ENCODE measurements around the gene GIPC3.

GIPC3 gene

DNA sequence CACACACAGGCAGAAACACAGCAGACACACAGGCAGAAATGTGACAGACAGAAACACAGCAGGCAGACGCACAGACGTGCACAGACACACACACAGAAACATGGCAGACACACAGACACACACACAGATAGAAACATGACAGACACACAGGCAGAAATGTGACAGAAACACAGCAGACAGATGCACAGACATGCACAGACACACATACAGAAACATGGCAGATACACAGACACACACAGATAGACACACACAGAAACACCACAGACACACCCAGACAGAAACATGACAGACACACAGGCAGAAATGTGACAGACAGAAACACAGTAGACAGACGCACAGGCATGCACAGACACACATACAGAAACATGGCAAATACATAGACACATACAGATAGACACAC is 20.1 kb downstream of the GIPC3 start:
- DNase-seq (ENCODE audit: low read depth): no peak

DNA sequence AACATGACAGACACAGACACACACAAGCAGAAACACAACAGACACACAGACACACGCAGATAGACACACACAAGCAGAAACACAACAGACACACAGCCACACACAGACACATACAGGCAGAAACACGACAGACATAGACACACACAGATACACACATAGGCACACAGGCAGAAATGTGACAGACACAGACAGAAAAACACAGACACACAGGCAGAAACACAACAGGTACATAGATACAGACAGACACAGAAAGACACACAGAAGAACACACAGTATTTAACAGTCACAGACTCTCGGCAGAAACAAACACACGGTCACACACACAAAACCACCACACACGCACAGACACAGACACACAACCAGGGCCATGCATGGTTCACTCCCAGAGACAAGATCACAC is 20.5 kb downstream of the GIPC3 start:
- no peak for DNase-seq (ENCODE audit: low read depth)

DNA sequence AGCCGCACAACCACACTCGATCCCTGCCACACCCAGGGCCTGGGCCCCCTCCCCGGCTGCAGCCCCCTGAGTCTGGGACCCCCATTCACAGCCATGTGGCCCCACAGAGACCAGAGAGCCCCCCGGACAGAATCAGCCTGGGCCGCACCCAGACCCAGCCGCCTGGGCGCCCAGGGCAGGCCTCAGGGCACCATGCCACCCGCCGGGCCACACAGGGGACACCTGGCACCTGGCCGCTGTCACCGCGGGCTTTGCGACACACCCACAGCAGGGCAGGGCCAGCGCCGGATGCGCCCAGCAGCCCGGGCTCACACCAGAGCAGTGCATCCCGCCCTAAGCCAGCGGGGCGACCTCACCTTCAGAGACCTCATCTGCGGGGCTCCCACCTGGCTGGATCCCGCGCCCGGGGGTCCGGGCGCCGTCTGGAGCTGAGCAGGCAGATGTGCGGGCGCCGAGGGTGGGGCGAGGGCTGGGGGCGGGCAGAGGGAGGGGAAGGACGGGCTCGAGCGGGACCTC is 21.0 kb downstream of the GIPC3 start:
- DNase-seq (ENCODE audit: low read depth): no peak

DNA sequence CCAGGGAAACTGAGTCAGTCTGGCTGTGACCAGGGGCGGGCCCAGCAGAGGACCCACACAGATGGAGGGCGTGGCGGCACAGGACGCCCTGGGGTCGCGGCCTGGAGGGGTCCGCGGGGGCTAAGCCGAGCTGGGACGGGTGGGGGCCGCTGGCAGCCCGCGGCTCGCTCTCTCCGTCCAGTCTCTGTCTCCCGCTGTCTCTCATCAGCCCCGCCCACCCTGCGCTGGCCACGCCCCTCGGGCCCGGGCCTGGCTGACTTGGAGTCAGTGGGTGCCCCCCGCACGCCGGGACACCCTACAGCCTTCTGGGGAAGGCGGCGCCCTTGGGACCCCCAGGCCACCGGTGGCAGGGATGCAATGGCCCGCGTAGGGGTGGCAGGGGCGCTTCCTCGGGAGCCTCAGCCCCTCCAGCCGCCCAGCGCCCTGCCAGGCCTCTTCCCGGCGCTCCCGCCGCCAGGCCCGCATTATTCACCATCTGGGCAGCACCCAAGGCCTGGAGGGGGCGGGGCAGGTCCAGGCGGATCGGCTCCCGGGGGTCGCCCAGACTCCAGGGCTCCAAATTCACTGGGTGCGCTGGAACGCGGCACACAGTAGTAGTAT is 21.5 kb downstream of the GIPC3 start, which contains the start of gene TBXA2R:
TBXA2R (minus strand) TSS at position 186 of the 600 bp plus-strand sequence. CDS start 6,241 bp downstream, outside the sequence.
- DNase-seq (ENCODE audit: low read depth): no peak

DNA sequence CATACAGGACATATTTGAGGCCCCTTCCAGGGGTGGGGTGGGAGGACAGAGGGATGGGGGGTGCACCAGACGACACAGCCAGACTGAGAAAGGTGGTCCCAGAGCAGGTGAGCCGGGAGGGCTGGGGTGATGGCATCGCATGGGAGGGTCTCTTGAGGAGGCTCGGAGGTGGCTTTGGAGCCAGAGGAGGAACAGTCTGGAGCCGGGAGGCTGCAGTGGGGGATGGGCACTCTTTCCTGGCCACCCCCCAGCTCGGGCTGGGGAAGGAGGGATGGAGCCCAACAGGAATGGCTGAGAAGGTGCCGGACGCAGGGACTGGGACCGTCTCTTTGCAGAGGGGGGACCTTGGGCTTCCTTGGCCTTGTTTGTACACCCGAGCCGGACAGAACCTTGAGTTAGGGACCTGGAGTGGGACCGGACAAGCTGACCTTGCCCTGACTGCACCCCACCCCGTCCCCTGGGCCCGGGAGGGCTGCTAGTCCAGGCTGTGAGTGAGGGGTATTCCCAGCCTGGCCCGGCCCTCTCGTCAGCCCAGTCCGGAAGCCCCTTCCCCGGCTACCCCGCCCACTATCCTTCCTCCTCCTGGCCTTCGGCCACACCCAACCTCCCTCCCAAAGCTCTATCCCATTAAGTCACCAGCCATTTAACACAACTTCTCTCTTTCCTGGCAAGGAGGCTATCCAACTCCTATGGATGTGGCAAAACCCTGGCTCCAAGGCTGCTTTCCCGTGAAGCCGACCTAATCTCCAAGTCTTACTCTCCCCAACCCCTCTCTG is 22.2 kb downstream of the GIPC3 start:
- DNase-seq (ENCODE audit: low read depth): no peak

DNA sequence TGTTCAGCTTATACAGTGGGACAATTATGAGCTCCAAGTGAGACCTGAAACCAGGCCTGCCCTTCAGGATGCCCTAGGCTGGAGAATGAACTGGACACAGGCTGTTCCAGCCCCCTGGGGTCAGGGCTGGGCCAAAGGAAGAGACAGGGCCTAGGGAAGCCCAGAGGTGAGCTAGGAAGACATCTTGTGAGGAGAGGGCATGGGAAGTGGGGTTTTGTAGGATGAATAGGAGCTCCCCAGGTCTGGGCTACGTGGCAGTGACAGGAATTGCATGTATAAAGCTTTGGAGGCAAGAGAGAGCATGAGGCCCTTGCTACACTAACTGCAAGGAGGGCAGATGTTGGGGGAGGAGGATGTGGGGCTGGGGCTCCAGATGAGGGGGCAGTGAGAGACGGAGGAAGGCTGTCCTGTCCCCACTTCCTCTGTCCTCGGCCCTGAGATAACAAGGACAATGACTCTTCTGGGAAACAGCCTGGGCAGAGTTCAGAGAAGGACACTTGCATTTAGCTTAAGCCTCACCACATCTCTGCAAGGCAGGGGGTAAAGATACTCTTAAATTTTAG is 22.9 kb downstream of the GIPC3 start:
- DNase-seq (ENCODE audit: low read depth): no peak

DNA sequence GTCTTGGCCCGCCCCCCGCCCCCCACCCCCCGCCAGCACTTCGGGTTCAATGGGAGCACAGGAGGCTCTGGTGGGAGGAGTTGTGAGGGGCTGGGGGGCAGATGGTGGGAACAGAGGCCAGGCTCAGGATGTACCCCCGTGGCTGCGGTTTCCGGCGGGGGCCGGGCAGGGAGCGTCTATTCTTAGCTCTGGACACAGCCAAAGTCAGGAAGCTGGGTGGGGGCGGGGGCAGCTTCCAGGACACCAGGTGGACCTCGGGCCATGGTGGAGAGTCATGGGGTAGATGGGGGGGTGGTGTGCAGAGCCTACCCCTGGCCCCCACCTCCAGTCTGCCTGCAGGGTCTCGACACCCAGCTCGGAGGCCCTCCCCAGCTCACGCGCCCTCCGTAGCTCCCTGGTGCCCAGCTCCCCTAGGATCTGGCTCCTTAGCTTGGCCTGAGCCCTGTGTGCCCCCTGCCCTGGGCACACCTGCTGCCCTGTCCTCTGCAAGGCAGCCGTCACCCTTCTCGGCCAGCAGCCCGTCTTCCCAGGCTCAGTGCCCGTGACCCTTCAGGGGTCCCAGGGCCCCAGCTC is 23.6 kb downstream of the GIPC3 start:
- no peak for DNase-seq (ENCODE audit: low read depth)

DNA sequence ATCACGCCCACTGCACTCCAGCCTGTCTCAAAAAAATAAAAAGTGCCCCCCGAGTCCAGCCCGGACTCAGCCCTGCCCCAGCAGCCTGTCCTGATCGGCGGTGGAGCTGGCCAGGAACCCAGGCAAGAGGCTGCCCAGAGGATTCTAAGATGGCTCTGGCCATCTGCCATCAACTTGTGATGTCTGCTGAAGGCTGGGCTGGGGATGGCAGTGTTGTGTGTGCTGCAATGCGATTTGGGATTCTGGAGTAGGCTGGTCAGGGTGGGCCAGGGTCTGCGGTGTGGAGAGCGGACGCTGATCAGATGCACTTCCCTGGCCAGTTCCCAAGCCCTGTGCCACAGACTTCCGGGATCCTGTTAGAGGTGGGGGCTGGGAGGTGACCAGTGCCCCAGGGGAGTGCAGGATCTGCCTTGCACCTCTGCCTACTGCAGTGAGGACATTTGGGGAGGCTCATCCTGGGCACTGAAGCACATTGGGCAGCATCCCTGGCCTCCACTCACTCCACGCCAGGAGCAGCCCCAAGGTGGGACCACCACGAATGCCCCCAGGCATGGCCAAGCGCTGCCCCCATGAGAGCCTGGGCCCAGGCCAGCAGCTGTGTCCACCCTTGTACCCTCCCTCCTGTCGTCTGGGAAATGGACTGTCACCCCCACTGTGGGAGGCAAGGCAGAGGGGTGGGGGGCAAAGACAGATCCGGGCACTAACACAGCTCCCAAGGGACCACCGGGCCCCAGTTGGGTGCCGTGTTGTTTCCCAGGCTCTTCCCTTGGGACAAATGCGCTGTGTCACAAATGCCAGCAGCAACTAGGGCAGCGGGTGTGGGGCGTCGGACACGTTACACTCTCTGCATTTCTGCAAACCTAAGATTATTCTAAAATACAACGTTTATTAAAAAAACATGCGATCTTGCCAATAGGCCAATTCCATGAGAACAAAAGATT is 24.8 kb downstream of the GIPC3 start:
- DNase-seq (ENCODE audit: low read depth): no peak

DNA sequence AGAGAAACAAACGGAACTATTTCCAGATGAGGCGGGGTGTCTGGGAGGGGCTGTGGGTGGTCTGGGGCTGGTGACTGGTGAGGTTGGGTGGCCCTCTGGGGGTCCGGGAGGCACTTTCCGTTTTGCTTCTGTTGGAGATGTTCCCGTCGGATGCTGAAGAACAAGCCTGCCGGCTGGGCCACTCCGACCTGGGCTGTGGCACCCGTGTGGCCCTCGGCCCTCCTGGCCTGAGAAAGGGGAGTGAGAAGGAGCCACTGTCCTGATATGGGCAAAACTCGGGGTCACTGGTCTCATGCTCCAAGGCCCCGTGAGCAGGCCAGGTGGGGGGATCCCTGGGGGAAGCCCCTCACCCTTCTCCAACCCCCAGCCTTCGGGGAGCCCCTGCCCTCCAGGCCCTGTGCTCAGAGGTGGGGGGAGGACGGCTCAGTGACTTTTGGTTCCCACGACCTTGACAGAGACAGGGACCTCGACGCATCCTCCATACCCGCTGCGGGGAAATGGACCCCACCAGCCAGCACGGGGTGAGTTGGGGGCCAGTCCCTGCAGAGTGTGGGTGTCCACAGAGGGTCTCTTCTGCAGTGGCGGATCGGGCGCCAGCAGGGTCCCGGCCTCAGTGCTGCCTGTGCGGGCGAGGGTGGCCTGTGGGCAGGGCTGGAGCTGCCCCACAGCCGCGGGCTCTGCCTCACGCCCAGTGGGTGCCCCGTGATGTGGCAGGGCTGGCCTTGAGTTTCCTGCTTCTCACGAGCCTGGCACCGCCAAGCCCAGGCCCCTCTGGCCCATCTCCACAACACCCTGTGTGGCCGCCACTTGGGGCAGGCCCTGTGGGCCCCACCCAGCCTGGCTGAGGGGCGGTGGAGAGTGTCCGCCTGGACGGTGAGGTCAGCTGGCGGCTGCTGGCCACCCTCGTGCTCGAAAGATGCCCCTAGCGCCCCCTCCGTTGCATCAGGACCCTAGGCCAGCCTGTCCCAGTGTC is 25.8 kb downstream of the GIPC3 start:
- DNase-seq (ENCODE audit: low read depth): no peak

DNA sequence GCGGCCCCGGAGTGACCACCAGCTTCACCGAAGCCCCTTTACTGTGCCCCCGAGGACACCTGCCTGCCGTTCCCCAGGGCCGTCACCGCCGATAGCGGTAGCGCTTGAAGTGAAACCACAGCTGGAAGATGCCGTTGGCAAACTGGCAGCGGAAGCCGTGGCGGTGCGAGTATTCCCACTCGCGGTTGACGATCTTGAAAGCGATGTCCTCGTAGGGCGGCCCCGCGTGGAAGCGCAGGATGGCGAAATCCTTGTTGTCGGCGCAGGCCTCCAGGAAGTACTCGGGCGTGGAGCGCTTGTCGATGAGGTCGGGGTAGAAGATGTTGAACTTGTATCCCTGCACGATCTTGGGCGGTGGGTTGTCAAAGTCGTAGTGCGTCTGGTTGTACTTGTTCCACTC is 26.6 kb downstream of the GIPC3 start:
- DNase-seq (ENCODE audit: low read depth): no peak

DNA sequence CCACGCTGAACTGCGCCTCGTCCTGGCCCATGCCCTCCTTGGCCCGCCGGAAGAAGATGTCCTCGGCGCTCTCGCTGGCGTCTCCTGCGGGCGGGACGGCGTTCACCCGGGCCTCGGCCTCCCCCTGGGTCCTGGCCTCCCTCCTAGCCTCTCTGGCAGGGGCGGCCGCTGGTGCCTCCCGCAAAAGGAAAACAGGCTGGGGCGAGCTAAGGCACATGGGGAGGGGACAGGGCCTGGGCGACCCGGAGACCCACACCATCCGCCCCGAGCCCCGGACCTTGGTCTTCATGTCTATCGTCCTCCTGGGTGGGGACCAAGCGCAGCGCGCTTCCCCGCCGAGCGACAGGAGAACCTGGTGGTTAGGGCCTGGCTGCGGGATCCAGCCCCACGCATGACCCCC is 27.1 kb downstream of the GIPC3 start:
- DNase-seq (ENCODE audit: low read depth): no peak

DNA sequence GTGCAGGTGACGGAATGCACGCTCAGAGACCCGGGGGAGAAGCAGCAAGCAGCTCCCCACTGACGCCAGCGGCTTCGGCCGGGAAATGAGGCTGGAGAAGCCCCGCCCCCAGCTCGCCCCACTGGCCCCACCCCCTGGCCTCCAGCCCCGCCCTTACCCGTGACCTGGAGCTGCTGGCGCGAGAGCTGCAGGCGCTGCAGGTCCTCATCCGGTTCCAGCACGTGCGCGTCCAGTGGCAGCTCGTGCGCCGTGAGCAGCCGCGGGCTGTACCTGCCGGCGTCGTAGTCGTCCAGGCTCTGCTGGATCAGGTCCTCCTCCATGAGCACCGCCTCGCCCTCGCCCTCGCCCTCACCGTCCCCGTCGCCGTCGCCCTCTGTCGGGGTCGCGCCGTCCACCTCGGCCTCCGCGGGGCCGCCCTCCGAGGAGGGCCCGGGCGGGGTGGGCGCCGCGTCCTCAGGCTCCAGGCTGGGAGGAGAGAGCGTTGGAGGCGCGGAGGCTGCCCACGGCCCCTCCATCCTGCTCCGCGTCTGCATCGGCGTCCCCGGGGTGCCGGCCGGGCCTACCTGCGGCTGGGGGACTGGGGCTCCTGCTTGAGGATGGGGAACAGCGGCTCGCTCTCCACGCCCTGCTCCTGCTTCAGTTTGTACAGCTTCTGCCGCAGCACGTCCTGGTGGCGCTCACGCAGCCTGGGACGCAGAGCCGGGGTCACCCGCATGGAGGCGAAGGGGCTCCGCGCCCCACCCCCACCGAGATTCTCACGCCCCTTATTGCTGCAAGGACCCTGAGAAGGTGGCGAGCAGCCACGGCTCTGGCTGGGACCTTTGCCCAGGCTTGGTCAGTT is 27.8 kb downstream of the GIPC3 start:
- DNase-seq (ENCODE audit: low read depth): no peak

DNA sequence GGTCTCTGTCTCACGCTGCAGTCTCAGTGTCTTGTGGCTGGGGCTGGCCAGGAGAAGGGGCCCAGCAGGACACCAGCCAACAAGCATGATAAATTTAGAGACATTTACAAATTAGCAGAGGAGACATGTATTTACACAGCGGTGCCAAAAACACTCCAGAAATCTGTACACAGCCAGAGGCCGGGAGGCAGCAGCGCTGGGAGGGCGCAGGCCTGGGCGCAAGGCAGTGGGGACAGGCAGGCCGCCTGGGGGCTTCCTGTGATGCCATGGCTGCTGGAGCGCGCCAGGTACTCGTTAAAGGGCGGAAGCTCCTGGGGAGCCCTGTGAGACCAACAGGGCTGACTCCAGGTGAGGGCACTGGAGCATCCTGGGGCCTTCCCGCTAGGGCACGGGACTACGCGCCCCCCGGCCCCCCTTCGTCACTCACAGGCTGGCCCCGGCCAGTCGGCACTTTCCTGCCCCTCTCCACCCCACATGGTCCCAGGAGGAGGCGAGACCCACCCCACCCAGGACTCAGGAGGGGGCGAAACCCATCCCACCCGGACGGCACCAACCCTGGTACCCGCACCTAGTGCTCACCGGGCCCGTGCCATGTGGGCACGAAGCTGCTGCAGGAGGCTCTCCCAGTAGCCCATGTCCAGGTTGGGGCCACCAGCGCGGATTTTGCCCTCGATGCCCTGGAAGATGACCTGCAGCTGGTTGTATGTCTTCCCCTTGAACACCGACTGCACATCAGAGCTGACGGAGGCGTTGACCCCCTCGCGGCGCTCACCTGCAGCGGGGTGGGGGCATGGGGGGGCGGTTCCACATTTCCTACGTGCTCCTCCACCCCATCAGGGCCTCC is 28.8 kb downstream of the GIPC3 start:
- no peak for DNase-seq (ENCODE audit: low read depth)

DNA sequence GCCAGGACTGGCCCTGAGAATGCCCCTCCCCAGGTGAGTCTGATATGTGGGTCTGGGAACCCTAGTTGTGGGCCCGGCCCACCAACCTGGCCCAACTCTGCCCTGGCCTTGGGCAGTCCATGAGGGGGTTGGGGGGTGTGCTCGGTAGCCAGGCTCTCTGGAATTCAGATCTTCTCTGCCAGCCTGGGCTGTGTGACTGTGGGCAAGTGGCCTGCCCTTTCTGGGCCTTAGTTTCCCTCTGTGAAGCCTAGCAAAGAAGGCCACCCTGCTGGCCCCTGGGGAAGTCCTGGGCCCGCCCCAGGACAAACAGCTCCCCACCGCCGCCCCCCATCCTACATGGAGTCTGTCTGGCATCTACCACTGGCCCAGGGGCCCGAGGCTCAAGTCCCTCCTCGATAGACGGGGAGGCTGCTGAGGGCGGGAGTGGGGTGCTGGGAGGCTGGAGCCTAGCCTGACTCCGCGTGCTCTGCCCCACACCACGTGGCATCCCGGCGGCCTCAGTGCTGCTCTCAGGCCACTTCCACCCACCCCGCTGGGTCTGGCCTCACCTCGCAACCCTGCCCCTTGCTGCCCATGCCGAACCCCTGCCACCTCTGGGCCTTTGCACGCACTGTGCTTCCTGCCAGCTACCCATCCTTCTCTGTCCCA is 29.7 kb downstream of the GIPC3 start:
- no peak for DNase-seq (ENCODE audit: low read depth)

DNA sequence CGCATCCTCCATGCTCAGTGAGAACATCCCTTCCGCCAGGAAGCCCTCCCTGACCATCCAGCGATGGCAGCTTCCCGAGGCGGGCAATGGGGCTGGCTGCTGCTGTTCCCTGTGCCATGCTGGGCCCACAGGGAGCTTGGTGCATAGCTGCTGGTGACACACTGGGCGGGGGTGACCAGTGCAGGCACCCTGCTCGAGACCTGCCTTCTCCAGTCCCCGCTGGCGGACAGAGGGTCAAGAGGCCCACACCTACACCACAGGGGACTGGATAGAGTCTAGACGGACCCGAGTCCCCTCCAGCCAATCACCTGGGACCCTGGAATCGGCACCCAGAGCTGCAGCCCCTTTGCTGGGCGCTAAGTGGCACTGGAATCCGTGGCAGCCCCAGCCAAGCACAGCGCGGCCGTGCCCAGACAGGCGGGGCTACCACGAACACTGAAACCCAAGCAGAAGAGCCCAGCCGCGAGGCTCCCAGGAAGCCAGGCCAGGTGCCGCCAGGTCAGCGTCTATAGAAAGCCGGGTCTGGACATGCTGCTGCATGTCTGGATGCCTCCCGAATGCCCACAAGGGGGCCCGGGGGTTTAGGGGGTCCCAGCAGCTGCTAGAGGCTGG is 30.4 kb downstream of the GIPC3 start:
- no peak for DNase-seq (ENCODE audit: low read depth)

DNA sequence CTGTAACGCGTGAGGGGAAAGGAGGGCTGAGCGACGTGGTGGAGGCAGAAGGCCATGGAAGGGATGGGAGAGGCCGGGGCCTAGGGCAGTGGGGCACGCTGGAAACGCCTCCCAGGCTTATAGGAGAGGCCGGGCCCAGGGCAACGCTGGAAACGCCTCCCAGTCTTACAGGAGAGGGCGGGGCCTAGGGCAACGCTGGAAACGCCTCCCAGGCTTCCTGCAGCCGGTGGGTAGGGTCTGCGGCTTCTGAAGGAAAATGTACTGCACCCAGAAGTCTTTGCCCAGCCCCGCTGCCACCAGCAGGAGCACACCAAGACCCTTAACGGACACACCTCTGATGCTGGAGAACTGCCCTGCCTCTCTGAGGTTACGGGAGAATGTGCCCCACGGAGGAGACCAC is 32.2 kb downstream of the GIPC3 start:
- DNase-seq (ENCODE audit: low read depth): no peak

DNA sequence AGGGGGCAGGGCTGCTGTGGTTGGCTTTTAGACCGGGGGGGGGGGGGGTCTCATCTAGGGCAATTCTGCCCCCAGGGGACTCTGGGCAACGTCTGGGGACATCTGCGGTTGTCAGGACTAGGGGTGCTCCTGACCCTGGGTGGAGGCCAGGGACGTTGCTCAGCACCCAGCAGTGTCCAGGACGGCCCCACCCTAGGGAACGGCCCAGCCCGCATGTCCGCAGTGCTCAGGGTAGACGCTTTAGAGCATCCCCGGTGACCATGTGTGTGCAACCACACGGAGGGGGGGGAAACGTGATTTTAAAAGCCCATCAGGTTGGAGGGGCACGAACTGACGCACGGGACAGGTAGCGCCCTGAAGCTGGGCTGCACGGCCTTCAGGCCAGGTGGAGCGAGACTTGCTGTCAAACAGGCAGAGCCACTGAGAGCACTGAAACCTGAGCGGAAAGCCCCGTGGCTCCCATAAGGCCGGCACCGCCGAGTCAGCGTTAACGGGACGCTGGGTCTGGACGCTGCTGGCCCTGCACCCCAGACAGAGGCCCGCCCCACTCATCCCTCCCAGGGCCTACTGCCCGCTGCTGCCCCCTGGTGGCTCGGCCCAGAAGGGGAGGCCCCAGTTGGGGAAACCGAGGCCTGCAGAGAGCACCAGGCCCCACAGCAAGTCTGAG is 33.0 kb downstream of the GIPC3 start:
- no peak for DNase-seq (ENCODE audit: low read depth)
